Measurements from ENCODE around the gene ACRV1. TPM values are rescaled to one million over a fixed set of nuclear protein-coding genes. Genes with fewer than 3 reads are reported as not detected.

Gene ACRV1
- total RNA-seq, 3 donors from 2014 or later (not counting 1 experiment from before 2014, with no cell fraction given): not detected

DNA sequence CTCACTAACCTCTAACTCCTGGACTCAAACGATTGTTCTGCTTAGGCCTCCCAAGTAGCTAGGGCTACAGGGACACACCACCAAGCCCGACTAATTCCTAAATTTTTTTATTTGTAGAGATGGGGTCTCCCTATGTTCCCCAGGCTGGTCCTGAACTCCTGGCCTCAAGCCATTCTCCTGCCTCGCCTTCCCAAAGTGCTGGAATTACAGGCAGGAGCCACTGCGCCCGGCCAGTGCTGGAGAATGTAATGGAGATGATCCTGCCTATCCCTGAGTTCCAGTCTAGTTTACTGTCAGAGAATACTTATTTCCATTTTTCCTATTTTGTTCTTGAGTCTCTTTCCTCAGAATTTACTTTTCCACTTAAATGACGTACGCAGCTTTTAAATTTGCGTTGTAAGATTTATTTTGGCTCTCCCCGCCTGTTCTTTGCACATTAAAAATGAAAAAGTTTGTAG lies 55.9 kb downstream of the ACRV1 start, which contains the start of gene CHEK1:
Gene CHEK1 (plus strand): TSS at position 408 of the 458 bp plus-strand sequence. CDS start 1,606 bp downstream, outside the sequence.
- no peaks in the 10 kb centered on the region for H3K9me3 Mint-ChIP-seq
- H3K4me1 ChIP-seq (ENCODE audit: control insufficient read depth, insufficient read depth, low read length): peaks cover 18% of the 10 kb centered on the region
- 85% methylated on average over 7 of the region's 9 CpGs for WGBS (ENCODE audit: insufficient coverage)
- H3K4me3 ChIP-seq (ENCODE audit: low read length): peak within 1 kb of the TSS; percentile 93
- peaks cover 16% of the 10 kb centered on the region for H3K36me3 Mint-ChIP-seq
- H3K36me3 ChIP-seq (ENCODE audit: control insufficient read depth, insufficient read depth, low read length): peaks cover 22% of the 10 kb centered on the region
- no peak for ATAC-seq
- no peaks in the 10 kb centered on the region for H3K9me3 ChIP-seq (ENCODE audit: control insufficient read depth, insufficient read depth, low read length)
- no peaks in the 10 kb centered on the region for H3K27me3 ChIP-seq (ENCODE audit: control insufficient read depth, insufficient read depth, low read length)
- DNase-seq: no peak
- H3K27me3 Mint-ChIP-seq (ENCODE audit: low read depth in 2 of 2): no peaks in the 10 kb centered on the region
- H3K27ac Mint-ChIP-seq: peak within 1 kb of the TSS; percentile 97 to 98
- peak within 1 kb of the TSS; percentile 97 for H3K4me3 Mint-ChIP-seq
- intact Hi-C loops (cut with micrococcal nuclease): loop anchor here (1.0 to 5.0 kb wide), 3 partner anchors 32 to 672 kb away; partner anchors contain the start of genes CCDC15, HYLS1 and STT3A
- peak within 1 kb of the TSS; percentile 98 for H3K27ac ChIP-seq (ENCODE audit: low read length)
- TF ChIP-seq, protein P1, sequence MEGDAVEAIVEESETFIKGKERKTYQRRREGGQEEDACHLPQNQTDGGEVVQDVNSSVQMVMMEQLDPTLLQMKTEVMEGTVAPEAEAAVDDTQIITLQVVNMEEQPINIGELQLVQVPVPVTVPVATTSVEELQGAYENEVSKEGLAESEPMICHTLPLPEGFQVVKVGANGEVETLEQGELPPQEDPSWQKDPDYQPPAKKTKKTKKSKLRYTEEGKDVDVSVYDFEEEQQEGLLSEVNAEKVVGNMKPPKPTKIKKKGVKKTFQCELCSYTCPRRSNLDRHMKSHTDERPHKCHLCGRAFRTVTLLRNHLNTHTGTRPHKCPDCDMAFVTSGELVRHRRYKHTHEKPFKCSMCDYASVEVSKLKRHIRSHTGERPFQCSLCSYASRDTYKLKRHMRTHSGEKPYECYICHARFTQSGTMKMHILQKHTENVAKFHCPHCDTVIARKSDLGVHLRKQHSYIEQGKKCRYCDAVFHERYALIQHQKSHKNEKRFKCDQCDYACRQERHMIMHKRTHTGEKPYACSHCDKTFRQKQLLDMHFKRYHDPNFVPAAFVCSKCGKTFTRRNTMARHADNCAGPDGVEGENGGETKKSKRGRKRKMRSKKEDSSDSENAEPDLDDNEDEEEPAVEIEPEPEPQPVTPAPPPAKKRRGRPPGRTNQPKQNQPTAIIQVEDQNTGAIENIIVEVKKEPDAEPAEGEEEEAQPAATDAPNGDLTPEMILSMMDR (IDR thresholded peaks at IDR 0.05): no peak
- peaks cover 19 to 20% of the 10 kb centered on the region in 2 donors for H3K4me1 Mint-ChIP-seq

- H3K27me3 Mint-ChIP-seq (ENCODE audit: low read depth in 2 of 2): no peaks in the 10 kb centered on the region
- ATAC-seq (no peak), DNase-seq (no peak)
- H3K27ac ChIP-seq (ENCODE audit: low read length): peak overlapping the region; percentile 23
- TF ChIP-seq, protein P1 (IDR thresholded peaks at IDR 0.05): no peak
- H3K27me3 ChIP-seq (ENCODE audit: control insufficient read depth, insufficient read depth, low read length): no peaks in the 10 kb centered on the region
- no peaks in the 10 kb centered on the region for H3K9me3 ChIP-seq (ENCODE audit: control insufficient read depth, insufficient read depth, low read length)
- H3K4me3 ChIP-seq (ENCODE audit: low read length): no peak overlapping the region
- no peak overlapping the region for H3K4me3 Mint-ChIP-seq
- intact Hi-C loops (cut with micrococcal nuclease): no loop called here
- WGBS (ENCODE audit: insufficient coverage): 86% methylated on average over 1 of the region's 1 CpG
- no peaks in the 10 kb centered on the region for H3K9me3 Mint-ChIP-seq
- peak overlapping the region; percentile 67 to 97 for H3K27ac Mint-ChIP-seq
- peaks cover 19 to 20% of the 10 kb centered on the region in 2 donors for H3K4me1 Mint-ChIP-seq
- peaks cover 18% of the 10 kb centered on the region for H3K4me1 ChIP-seq (ENCODE audit: control insufficient read depth, insufficient read depth, low read length)
- peaks cover 38% of the 10 kb centered on the region for H3K36me3 ChIP-seq (ENCODE audit: control insufficient read depth, insufficient read depth, low read length)
- H3K36me3 Mint-ChIP-seq: peaks cover 22% of the 10 kb centered on the region
Observed at GRCh38 chr11:125623064-125623463, 57.6 kb downstream of the ACRV1 start.

DNA sequence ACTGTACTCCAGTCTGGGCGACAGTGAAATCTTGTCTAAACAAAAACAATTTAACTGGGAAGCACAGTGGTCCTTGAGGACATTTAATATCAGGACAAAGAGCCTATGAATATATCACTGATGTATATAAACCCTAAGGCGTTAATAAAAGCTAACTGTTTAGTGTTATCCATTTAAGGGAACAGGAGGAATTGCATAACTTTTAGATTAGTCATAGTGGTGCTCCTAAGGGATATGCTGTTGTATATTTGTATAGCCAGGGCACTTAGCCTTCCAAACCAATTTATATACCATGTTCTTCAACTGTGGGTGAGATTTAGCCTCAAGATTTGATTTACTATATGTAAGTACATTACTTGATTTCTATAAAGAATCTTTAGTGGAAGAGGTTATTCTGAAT lies 58.7 kb downstream of the ACRV1 start:
- intact Hi-C loops (cut with micrococcal nuclease): no loop called here
- ATAC-seq (no peak), DNase-seq (no peak)
- Mint-ChIP-seq H3K27ac (peak overlapping the region in 1 of 2 donors; percentile 4), H3K9me3 (no peaks in the 10 kb centered on the region), H3K36me3 (peaks cover 22% of the 10 kb centered on the region), H3K4me1 (peaks cover 19 to 20% of the 10 kb centered on the region in 2 donors), H3K4me3 (no peak overlapping the region), H3K27me3 (ENCODE audit: low read depth in 2 of 2) (no peaks in the 10 kb centered on the region)
- no peak overlapping the region for H3K4me3 ChIP-seq (ENCODE audit: low read length)
- H3K36me3 ChIP-seq (ENCODE audit: control insufficient read depth, insufficient read depth, low read length): peaks cover 48% of the 10 kb centered on the region
- H3K27ac ChIP-seq (ENCODE audit: low read length): no peak overlapping the region
- TF ChIP-seq, protein P1 (IDR thresholded peaks at IDR 0.05): no peak
- 100% methylated on average over 1 of the region's 2 CpGs for WGBS (ENCODE audit: insufficient coverage)
- no peaks in the 10 kb centered on the region for H3K27me3 ChIP-seq (ENCODE audit: control insufficient read depth, insufficient read depth, low read length)
- H3K9me3 ChIP-seq (ENCODE audit: control insufficient read depth, insufficient read depth, low read length): no peaks in the 10 kb centered on the region
- peaks cover 18% of the 10 kb centered on the region for H3K4me1 ChIP-seq (ENCODE audit: control insufficient read depth, insufficient read depth, low read length)

Other genes starting within 250 kb of the ACRV1 start
- gene FEZ1, start 184.6 kb downstream of the ACRV1 start, total RNA-seq: 100 to 1,000 TPM in 1 of 3 donors, 10 to 100 TPM in 2; 41.4 to 110 (median 56.2) TPM
- 10 to 100 TPM; 19.5 to 30.0 (median 20.2) TPM for gene EI24, start 111.4 kb downstream of the ACRV1 start, total RNA-seq
- 10 to 100 TPM; 56.7 to 63.5 (median 62.6) TPM for gene STT3A, start 88.0 kb downstream of the ACRV1 start, total RNA-seq
- 10 to 100 TPM in 2 of 3 donors, 1 to 10 TPM in 1; 8.9 to 11.4 (median 10.1) TPM for gene CHEK1, start 55.7 kb downstream of the ACRV1 start, total RNA-seq
- gene PATE1, start 65.4 kb upstream of the ACRV1 start, total RNA-seq: not detected
- not detected for gene PATE2, start 98.0 kb upstream of the ACRV1 start, total RNA-seq
- gene PATE3, start 107.3 kb upstream of the ACRV1 start, total RNA-seq: not detected
- gene PATE4, start 152.5 kb upstream of the ACRV1 start, total RNA-seq: not detected
- gene HYLS1, start 206.8 kb upstream of the ACRV1 start, total RNA-seq: 1 to 10 TPM; 4.4 to 6.8 (median 5.6) TPM
- gene PUS3, start 222.4 kb upstream of the ACRV1 start, total RNA-seq: 1 to 10 TPM; 3.6 to 6.7 (median 3.6) TPM
- not detected for gene DDX25, start 223.7 kb upstream of the ACRV1 start, total RNA-seq

All from natural killer cell (primary cell).